ENCODE measurements around the gene IL4R.

DNA sequence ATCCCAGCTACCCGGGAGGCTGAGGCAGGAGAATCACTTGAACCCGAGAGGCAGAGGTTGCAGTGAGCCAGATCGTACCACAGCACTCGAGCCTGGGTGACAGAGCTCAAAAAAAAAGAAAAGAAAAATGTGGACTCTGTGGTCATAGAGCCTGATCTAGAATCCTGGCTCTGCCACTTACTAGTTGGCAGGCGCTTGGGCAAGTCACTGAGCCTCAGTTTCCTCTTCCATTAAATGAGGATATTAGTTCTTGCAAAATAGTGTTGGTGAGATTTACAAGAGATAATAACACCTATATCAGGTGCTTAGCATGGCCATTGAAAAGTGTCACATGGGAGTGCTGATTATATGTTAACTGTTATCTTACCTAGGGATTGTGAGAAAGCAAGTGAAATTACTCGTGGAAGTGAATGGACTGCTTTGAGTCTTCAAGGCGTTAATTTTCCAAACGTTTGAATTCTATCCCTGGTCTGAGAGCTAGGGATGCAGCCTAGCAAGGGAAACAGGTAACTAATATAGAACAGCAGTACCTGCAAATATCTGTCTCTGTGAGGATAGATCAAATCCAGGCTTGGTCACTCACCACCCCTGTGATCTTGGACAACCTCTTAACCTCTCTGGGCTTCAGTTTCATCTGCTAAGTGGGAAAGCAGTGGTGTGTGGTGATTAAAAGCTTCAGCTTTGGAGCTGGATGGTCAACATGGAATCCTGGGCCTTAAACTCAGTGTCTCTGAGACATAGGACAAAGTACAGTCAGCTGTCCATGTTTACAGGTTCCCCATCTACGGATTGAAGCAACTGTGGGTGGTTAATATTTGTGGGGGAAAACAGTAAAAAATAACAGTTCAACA is 44.2 kb upstream of the IL4R start:
- TF ChIP-seq CTCF (conservative IDR thresholded peaks at IDR 0.05; ENCODE audit: low read length) (no peak), EZH2phosphoT487 (IDR thresholded peaks at IDR 0.05; ENCODE audit: borderline replicate concordance, low read depth, low read length) (no peak)

Measured in OCI-LY7 (cell line).